A549 (cell line): ENCODE results near the gene DOK5. TPM values are rescaled to one million over a fixed set of nuclear protein-coding genes. Genes with fewer than 3 reads are reported as not detected.

Experiments
- ATAC-seq, 2 experiments: fragments of 200-7000 bp in 1 of 2; fragments of >200 bp in 1 of 2; cut with Nextera tagmentation in 1 of 2; cut with Tn5 transposase in 1 of 2; 3 replicates each; pipeline versions ENCODE4 v1.8.0 to v1.9.1; 2018 to 2020; ENCODE audit warnings: mild to moderate bottlenecking in 1 of 2, moderate library complexity in 1 of 2
- CTCF ChIA-PET: fragments of 300-600 bp; sonication (Branson Sonifier 250); formaldehyde crosslinking; extraction: SDS; loops from one replicate; lab custom pipeline; 2021; ENCODE audit warnings: antibody characterized with exemption, inconsistent platforms; lab: Yijun Ruan, JAX
- POLR2A ChIA-PET: fragments of 350-600 bp; formaldehyde crosslinking; extraction: SDS; loops from one replicate; lab custom pipeline; 2021; ENCODE audit warnings: antibody characterized with exemption, inconsistent platforms; lab: Yijun Ruan, JAX
- DNase-seq, 2 experiments: peaks; one replicate each; pipeline versions ENCODE4 v3.0.0 to v3.0.0-alpha.2; 2011 to 2016; ENCODE audit warnings: low read depth in 1 of 2, low spot score in 1 of 2
- FAIRE-seq: peaks from 2 replicates; lab custom pipeline; 2011; peaks lifted over from hg19 to GRCh38; lab: Jason Lieb, UNC
- H3K27ac ChIP-seq, 2 experiments: fragments of >200 bp; sonication (Bioruptor Twin); formaldehyde crosslinking; 3 replicates each; pipeline ENCODE4 v1.5.1; 2016 to 2017
- H3K4me1 ChIP-seq: fragments of >200 bp; sonication (Bioruptor Twin); formaldehyde crosslinking; 3 replicates; pipeline ENCODE4 v1.6.1; 2016
- H3K4me2 ChIP-seq: fragments of >200 bp; sonication (Bioruptor Twin); formaldehyde crosslinking; 3 replicates; pipeline ENCODE4 v1.6.1; 2016
- H3K4me3 ChIP-seq: fragments of >200 bp; sonication (Bioruptor Twin); formaldehyde crosslinking; 3 replicates; pipeline ENCODE4 v1.5.1; 2016
- H3K9me3 ChIP-seq: fragments of >200 bp; sonication (Bioruptor Twin); formaldehyde crosslinking; 3 replicates; pipeline ENCODE4 v1.6.1; 2016
- ATOH8 ChIP-seq: fragments of 250-450 bp; sonication (Bioruptor Pico); IDR thresholded peaks from 2 replicates; pipeline ENCODE4 v1.5.0; 2020; ENCODE audit warnings: low read depth, mild to moderate bottlenecking, moderate library complexity
- BCL3 ChIP-seq: fragments of >200 bp; sonication (Bioruptor Twin); formaldehyde crosslinking; IDR thresholded peaks from 3 replicates; pipeline ENCODE4 v1.6.1; 2016
- CBX8 ChIP-seq: fragments of 200-600 bp; sonication (generic); IDR thresholded peaks from 2 replicates; pipeline ENCODE4 v1.6.1; 2016
- CEBPB ChIP-seq, 2 experiments: fragments of >200 bp in 1 of 2; sonication (Bioruptor Twin) in 1 of 2; formaldehyde crosslinking in 1 of 2; IDR thresholded peaks; 2 replicates each; pipeline ENCODE4 v1.6.1; 2012 to 2016
- CHD2 ChIP-seq: fragments of 150-350 bp; IDR thresholded peaks from 2 replicates; pipeline ENCODE4 v1.6.1; 2014; ENCODE audit warnings: low read length; ENCODE audit not compliant: partially characterized antibody
- CHD4 ChIP-seq: fragments of 200-600 bp; sonication (generic); IDR thresholded peaks from 2 replicates; pipeline ENCODE4 v1.6.1; 2016; ENCODE audit warnings: antibody characterized with exemption, mild to moderate bottlenecking, borderline replicate concordance
- FOXS1 ChIP-seq: fragments of 250-450 bp; sonication (Bioruptor Pico); IDR thresholded peaks from 2 replicates; pipeline ENCODE4 v1.5.0; 2020; ENCODE audit warnings: mild to moderate bottlenecking, moderate library complexity
- GATA3 ChIP-seq: IDR thresholded peaks from 2 replicates; pipeline ENCODE4 v1.6.1; 2012; ENCODE audit warnings: borderline replicate concordance
- HDAC2 ChIP-seq: fragments of 200-600 bp; sonication (generic); IDR thresholded peaks from 2 replicates; pipeline ENCODE4 v1.6.1; 2016
- HES2 ChIP-seq: fragments of >200 bp; sonication (Bioruptor Twin); formaldehyde crosslinking; IDR thresholded peaks from 2 replicates; pipeline ENCODE4 v1.6.1; 2016
- HMGXB4 ChIP-seq: fragments of 250-450 bp; sonication (Bioruptor Pico); IDR thresholded peaks from 2 replicates; pipeline ENCODE4 v1.5.0; 2021; ENCODE audit warnings: mild to moderate bottlenecking, moderate library complexity, borderline replicate concordance
- HOXA7 ChIP-seq: fragments of 250-450 bp; sonication (Bioruptor Pico); IDR thresholded peaks from 2 replicates; pipeline ENCODE4 v1.5.0; 2020; ENCODE audit warnings: mild to moderate bottlenecking, moderate library complexity
- HOXB13 ChIP-seq: fragments of 250-450 bp; sonication (Bioruptor Pico); IDR thresholded peaks from 2 replicates; pipeline ENCODE4 v1.5.0; 2020; ENCODE audit warnings: low read depth, mild to moderate bottlenecking, moderate library complexity
- JUN ChIP-seq, 2 experiments: fragments of >200 bp; sonication (Bioruptor Twin); formaldehyde crosslinking; IDR thresholded peaks; 2 replicates in 1 of 2; 3 replicates in 1 of 2; pipeline ENCODE4 v1.6.1; 2016 to 2017
- JUNB ChIP-seq: fragments of >200 bp; sonication (Bioruptor Twin); formaldehyde crosslinking; IDR thresholded peaks from 2 replicates; pipeline ENCODE4 v1.6.1; 2016
- KDM5A ChIP-seq: fragments of 200-600 bp; sonication (generic); IDR thresholded peaks from 2 replicates; pipeline ENCODE4 v1.6.1; 2016; ENCODE audit warnings: antibody characterized with exemption, mild to moderate bottlenecking
- MAFK ChIP-seq: fragments of 450-650 bp; IDR thresholded peaks from 2 replicates; pipeline ENCODE4 v1.6.1; 2014; ENCODE audit not compliant: partially characterized antibody
- NPAS2 ChIP-seq: fragments of 250-450 bp; sonication (Bioruptor Pico); IDR thresholded peaks from 2 replicates; pipeline ENCODE4 v1.8.0; 2022; ENCODE audit warnings: mild to moderate bottlenecking, moderate library complexity, borderline replicate concordance
- NR3C1 ChIP-seq: fragments of >200 bp; sonication (Bioruptor Twin); formaldehyde crosslinking; IDR thresholded peaks from 3 replicates; pipeline ENCODE4 v1.6.1; 2017
- POLR2A ChIP-seq: IDR thresholded peaks from 2 replicates; pipeline ENCODE4 v1.6.1; 2012; ENCODE audit warnings: mild to moderate bottlenecking, low read length
- POLR2AphosphoS2 ChIP-seq: conservative IDR thresholded peaks from 2 replicates; pipeline ENCODE4 v1.6.1; 2012; ENCODE audit warnings: low read length, improper control_type of control experiment, inconsistent platforms
- RARB ChIP-seq: fragments of 250-450 bp; sonication (Bioruptor Pico); IDR thresholded peaks from 2 replicates; pipeline ENCODE4 v1.8.0; 2021; ENCODE audit warnings: mild to moderate bottlenecking, moderate library complexity
- SMC3 ChIP-seq: fragments of >200 bp; sonication (Bioruptor Twin); formaldehyde crosslinking; IDR thresholded peaks from 3 replicates; pipeline ENCODE4 v1.6.1; 2018; ENCODE audit warnings: inconsistent platforms
- SREBF2 ChIP-seq: fragments of 450-650 bp; IDR thresholded peaks from 2 replicates; pipeline ENCODE4 v1.6.1; 2014; ENCODE audit warnings: mild to moderate bottlenecking, moderate library complexity
- TFCP2L1 ChIP-seq: fragments of 250-450 bp; sonication (Bioruptor Pico); IDR thresholded peaks from 2 replicates; pipeline ENCODE4 v1.5.0; 2021; ENCODE audit warnings: mild to moderate bottlenecking
- WGBS: methylation state at CpG from one replicate; pipeline ENCODE4 v1.1.6; 2017; ENCODE audit errors: missing lambda C conversion rate; 5-methylcytosine and 5-hydroxymethylcytosine counted together
- polyA plus RNA-seq, 4 experiments: library from polyadenylated mRNA; depleted of rRNA in 3 of 4; stranded (reverse); fragments of >200 nt; fragmentation: RNase III in 1 of 4; extraction: RNeasy Plus Mini Kit Qiagen cat#74134 plus additional on column Dnase treatment in 1 of 4; gene quantifications; 2 replicates in 3 of 4; 3 replicates in 1 of 4; pipeline ENCODE4 v1.2.3, GENCODE V29; 2011 to 2017

Gene DOK5
- polyA plus RNA-seq, 2 of the 4 experiments (the other 2 are of a cell fraction) = not detected

GRCh38 chr20:54502179-54502578 is 26.8 kb downstream of the DOK5 start:
- POLR2A ChIA-PET = no interaction called here
- WGBS = 18% methylated on average over 4 of the region's 4 CpGs
- no peak overlapping the region for H3K27ac ChIP-seq
- H3K4me3 ChIP-seq = no peak overlapping the region
- FAIRE-seq = peak; percentile 28
- H3K4me2 ChIP-seq = no peak overlapping the region
- no peak for ATAC-seq
- CTCF ChIA-PET = no interaction called here
- no peaks in the 10 kb centered on the region for H3K9me3 ChIP-seq
- no peak for TF ChIP-seq KDM5A
- TF ChIP-seq POLR2AphosphoS2 = no peak
- no peak for TF ChIP-seq RARB
- TF ChIP-seq SREBF2 = no peak
- TF ChIP-seq, all 56 proteins: peak for 0
- no peaks in the 10 kb centered on the region for H3K4me1 ChIP-seq
- DNase-seq = no peak

- Histone ChIP-seq H3K9me3 (no peaks in the 10 kb centered on the region), H3K4me1 (no peaks in the 10 kb centered on the region), H3K4me2 (no peak overlapping the region), H3K27ac (no peak overlapping the region), H3K4me3 (no peak overlapping the region)
- ATAC-seq (no peak), DNase-seq (no peak), FAIRE-seq (no peak)
- TF ChIP-seq BCL3 (no peak), NPAS2 (CRISPR knock-in tag) (no peak), HES2 (no peak), KDM5A (no peak), FOXS1 (CRISPR knock-in tag) (no peak), CHD4 (no peak), CHD2 (no peak), HMGXB4 (CRISPR knock-in tag) (no peak), SMC3 (no peak)
- ChIA-PET POLR2A (no interaction called here), CTCF (no interaction called here)
- 71% methylated on average over 6 of the region's 6 CpGs for WGBS
Observed at GRCh38 chr20:54506643-54507042, 31.2 kb downstream of the DOK5 start.

- TF ChIP-seq GATA3 (no peak), FOXS1 (CRISPR knock-in tag) (no peak), JUN (IDR thresholded peaks at IDR 0.05) (no peak), TFCP2L1 (CRISPR knock-in tag) (no peak)
- ATAC-seq (no peak), FAIRE-seq (no peak)
Observed at GRCh38 chr20:54510541-54511129, 35.2 kb downstream of the DOK5 start.

GRCh38 chr20:54512694-54513093 is 37.3 kb downstream of the DOK5 start:
- Histone ChIP-seq H3K4me1 (no peaks in the 10 kb centered on the region), H3K27ac (no peak overlapping the region), H3K4me3 (no peak overlapping the region), H3K4me2 (no peak overlapping the region), H3K9me3 (no peaks in the 10 kb centered on the region)
- FAIRE-seq (no peak), ATAC-seq (no peak), DNase-seq (no peak)
- 23% methylated on average over 4 of the region's 4 CpGs for WGBS
- ChIA-PET POLR2A (no interaction called here), CTCF (no interaction called here)
- TF ChIP-seq KDM5A (no peak), TFCP2L1 (CRISPR knock-in tag) (no peak), HMGXB4 (CRISPR knock-in tag) (no peak), CEBPB (IDR thresholded peaks at IDR 0.05) (no peak), NR3C1 (no peak), JUNB (no peak), HOXB13 (CRISPR knock-in tag) (no peak), HES2 (no peak), MAFK (no peak), CBX8 (no peak), HDAC2 (no peak), POLR2A (no peak), HOXA7 (CRISPR knock-in tag) (no peak), ATOH8 (CRISPR knock-in tag) (no peak)

More at GRCh38 chr20:54510541-54511129, 35.2 kb downstream of the DOK5 start:
- 45% methylated on average over 7 of the region's 7 CpGs for WGBS
- CTCF ChIA-PET = interaction anchor here (1.2 kb wide), 1 partner anchor 114 kb away, joined by 3 read pairs; no protein-coding TSS in a partner anchor
- no peaks in the 10 kb centered on the region for H3K4me1 ChIP-seq
- H3K9me3 ChIP-seq = no peaks in the 10 kb centered on the region
- no peak for DNase-seq
- H3K4me3 ChIP-seq = no peak overlapping the region
- POLR2A ChIA-PET = no interaction called here
- no peak overlapping the region for H3K27ac ChIP-seq
- H3K4me2 ChIP-seq = no peak overlapping the region
